HG02981 (cell line): ENCODE results near the gene NLRP10.

Experiments used
- ATAC-seq: cut with Tn5 transposase; IDR thresholded peaks from one replicate; pipeline ENCODE4 v1.9.1; 2021; ENCODE audit warnings: mild to moderate bottlenecking, moderate library complexity; ENCODE audit not compliant: unreplicated experiment

Gene NLRP10

GRCh38 chr11:7965386-7965785 lies at the start of gene NLRP10:
TSS of gene NLRP10 (minus strand) at chr11:7965447. CDS start at chr11:7963495, 1,952 bp downstream.
- no peak for ATAC-seq

GRCh38 chr11:8013833-8014232 lies 48.6 kb upstream of the NLRP10 start:
- ATAC-seq: no peak

- ATAC-seq: no peak
Observed at GRCh38 chr11:8011981-8012444, 46.8 kb upstream of the NLRP10 start.

GRCh38 chr11:8011371-8011770 lies 46.1 kb upstream of the NLRP10 start:
- no peak for ATAC-seq

GRCh38 chr11:8009856-8010255 lies 44.6 kb upstream of the NLRP10 start:
- ATAC-seq: no peak

- ATAC-seq: no peak
Observed at GRCh38 chr11:8008212-8008611, 43.0 kb upstream of the NLRP10 start.

- ATAC-seq: peak; percentile 64
Observed at GRCh38 chr11:8006349-8006977, 41.2 kb upstream of the NLRP10 start.

- ATAC-seq: no peak
Observed at GRCh38 chr11:8005556-8005955, 40.3 kb upstream of the NLRP10 start.

- ATAC-seq: no peak
Observed at GRCh38 chr11:8004008-8004407, 38.8 kb upstream of the NLRP10 start.

GRCh38 chr11:8003187-8003586 lies 37.9 kb upstream of the NLRP10 start:
- no peak for ATAC-seq

GRCh38 chr11:8002676-8003075 lies 37.4 kb upstream of the NLRP10 start:
- ATAC-seq: no peak

GRCh38 chr11:8000390-8000789 lies 35.1 kb upstream of the NLRP10 start:
- ATAC-seq: no peak

- no peak for ATAC-seq
Observed at GRCh38 chr11:7999795-8000194, 34.5 kb upstream of the NLRP10 start.

- no peak for ATAC-seq
Observed at GRCh38 chr11:7994581-7995278, 29.5 kb upstream of the NLRP10 start.

GRCh38 chr11:7987560-7987883 lies 22.3 kb upstream of the NLRP10 start:
- peak; percentile 0 for ATAC-seq

- peak; percentile 92 for ATAC-seq
Observed at GRCh38 chr11:7986768-7987559, 21.7 kb upstream of the NLRP10 start, which contains the start of gene EIF3F. TSS of gene EIF3F (plus strand) at chr11:7987337. CDS start at chr11:7987353, 16 bp downstream.

- no peak for ATAC-seq
Observed at GRCh38 chr11:7983832-7984590, 18.8 kb upstream of the NLRP10 start.

GRCh38 chr11:7982582-7983119 lies 17.4 kb upstream of the NLRP10 start:
- ATAC-seq: peak; percentile 45

- no peak for ATAC-seq
Observed at GRCh38 chr11:7981619-7982157, 16.4 kb upstream of the NLRP10 start.

GRCh38 chr11:7977232-7977917 lies 12.1 kb upstream of the NLRP10 start:
- ATAC-seq: no peak
